ENCODE results near the gene EDDM3A.

DNA sequence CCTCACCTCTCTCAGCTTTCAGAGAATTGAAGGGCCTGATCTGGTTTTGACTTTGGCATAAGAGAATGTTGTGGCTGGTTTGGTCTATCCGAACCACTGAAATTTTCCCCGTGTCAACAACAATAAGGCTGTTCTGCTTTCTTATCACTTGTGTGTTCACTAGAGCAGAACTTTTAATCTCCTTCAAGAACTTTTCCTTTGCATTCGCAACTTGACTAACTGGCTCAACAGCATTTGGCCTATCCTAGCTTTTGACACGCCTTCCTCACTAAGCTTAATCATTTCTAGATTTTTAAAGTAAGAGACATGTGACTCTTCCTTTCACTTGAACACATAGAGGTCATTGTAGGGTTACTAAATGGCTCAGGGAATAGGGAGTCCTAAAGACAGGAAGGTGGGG lies 25.9 kb upstream of the EDDM3A start:
- TF ChIP-seq, protein P1, sequence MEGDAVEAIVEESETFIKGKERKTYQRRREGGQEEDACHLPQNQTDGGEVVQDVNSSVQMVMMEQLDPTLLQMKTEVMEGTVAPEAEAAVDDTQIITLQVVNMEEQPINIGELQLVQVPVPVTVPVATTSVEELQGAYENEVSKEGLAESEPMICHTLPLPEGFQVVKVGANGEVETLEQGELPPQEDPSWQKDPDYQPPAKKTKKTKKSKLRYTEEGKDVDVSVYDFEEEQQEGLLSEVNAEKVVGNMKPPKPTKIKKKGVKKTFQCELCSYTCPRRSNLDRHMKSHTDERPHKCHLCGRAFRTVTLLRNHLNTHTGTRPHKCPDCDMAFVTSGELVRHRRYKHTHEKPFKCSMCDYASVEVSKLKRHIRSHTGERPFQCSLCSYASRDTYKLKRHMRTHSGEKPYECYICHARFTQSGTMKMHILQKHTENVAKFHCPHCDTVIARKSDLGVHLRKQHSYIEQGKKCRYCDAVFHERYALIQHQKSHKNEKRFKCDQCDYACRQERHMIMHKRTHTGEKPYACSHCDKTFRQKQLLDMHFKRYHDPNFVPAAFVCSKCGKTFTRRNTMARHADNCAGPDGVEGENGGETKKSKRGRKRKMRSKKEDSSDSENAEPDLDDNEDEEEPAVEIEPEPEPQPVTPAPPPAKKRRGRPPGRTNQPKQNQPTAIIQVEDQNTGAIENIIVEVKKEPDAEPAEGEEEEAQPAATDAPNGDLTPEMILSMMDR (conservative IDR thresholded peaks at IDR 0.05): no peak
- TF ChIP-seq EZH2 (IDR thresholded peaks at IDR 0.05; ENCODE audit: low read depth): no peak

Measured in PC-9 (cell line).